HS-27A (cell line): ENCODE data around the gene DPH2.
A peak's percentile ranks its signal among the peaks of the same experiment; 100 is the strongest.

Source experiments
- DNase-seq: peaks from one replicate; pipeline ENCODE4 v3.0.0-alpha.2; 2012; ENCODE audit warnings: low read depth, missing footprints

The DPH2 gene

DNA sequence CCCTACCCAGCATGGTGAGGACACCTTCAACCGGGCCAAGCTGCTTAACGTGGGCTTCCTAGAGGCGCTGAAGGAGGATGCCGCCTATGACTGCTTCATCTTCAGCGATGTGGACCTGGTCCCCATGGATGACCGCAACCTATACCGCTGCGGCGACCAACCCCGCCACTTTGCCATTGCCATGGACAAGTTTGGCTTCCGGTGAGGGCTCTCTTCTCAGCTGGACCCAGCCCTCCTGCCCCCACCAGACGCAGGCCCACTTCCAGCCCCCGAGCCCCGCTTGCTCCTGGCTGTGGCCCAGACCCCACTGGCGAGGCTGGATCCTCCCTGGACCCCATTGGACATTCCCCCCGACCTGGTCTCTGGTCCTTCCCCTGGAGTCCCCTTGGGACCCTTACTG lies 15.0 kb downstream of the DPH2 start:
- DNase-seq = no peak

DNA sequence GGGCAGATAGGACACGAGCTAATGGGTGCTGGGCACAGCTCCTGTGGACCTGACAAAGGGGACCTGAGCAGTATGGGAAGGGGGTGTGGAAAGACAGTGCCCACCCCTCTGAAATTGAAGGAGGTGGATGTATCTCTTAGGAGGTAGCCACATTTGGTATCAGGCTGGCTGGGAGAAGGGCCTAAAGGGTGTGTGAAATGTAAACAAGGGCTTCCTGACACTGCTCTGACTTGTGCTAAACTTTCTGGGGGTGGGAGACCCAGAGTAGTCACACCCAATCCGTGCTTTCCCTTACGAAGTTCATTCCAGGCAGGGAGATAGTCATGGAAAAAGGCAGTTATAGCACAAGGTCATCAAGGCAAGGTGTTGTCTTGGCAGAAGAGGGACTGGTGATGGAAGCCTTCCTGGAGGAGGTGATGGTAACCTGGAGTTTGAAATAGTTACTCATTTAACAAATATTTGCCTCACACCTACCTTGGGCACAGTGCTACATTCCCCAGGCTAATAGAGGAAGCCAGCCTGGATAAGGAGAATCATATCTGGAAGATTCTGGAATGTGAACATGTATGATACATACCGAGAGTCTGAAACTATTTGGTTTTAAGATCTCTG lies 16.3 kb downstream of the DPH2 start:
- no peak for DNase-seq

DNA sequence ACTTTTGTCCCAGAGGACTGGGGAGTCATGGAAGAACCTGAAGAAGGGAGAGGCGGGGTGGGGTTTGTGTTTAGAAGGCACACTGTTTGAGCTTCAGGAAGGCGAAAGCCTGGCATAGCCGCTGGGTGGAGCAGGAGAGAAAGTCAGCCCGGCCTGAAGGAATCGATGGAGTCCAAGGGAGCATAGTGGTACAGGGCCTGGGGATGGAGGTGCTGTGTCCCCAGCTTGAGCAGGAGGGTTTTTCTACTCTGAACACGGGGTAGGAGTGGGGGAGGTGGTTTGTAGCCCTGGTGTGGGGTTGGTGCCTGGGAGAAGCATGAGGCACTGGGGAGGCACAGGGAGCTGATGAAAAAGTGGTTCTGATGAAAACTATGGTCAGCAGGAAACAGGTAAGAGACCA lies 16.9 kb downstream of the DPH2 start:
- no peak for DNase-seq

DNA sequence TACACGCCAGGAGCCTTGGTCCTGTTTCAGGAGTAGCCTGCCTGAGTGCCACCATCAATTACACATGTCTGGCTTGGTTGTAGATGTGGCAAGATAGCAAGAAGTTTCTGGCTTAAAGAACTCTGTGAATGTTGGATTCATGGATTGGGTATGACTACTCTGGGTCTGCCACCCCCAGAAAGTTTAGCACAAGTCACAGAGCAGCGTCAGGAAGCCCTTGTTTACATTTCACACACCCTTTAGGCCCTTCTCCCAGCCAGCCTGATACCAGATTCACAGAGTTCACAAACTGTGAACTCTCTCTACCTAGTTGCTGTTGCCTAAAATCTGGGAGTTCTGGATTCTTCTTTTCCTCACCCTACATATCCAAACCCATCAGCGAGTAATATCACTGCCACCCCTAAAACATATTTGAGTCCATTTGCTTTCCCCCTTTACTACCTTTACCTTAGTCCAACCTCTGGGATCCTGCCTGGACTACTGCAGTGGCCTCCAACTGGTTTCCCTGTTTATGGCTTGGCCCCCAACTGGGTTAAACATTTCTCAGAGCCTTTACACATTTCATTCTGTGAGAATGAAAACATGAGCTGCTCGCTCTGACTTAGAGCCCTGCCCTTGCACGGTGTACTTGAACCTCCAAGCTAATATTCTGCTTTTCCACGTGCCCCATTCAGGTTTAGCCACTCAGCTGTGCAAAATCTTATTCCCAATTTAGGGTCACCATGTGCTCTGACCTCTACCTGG lies 17.5 kb downstream of the DPH2 start:
- DNase-seq = no peak

DNA sequence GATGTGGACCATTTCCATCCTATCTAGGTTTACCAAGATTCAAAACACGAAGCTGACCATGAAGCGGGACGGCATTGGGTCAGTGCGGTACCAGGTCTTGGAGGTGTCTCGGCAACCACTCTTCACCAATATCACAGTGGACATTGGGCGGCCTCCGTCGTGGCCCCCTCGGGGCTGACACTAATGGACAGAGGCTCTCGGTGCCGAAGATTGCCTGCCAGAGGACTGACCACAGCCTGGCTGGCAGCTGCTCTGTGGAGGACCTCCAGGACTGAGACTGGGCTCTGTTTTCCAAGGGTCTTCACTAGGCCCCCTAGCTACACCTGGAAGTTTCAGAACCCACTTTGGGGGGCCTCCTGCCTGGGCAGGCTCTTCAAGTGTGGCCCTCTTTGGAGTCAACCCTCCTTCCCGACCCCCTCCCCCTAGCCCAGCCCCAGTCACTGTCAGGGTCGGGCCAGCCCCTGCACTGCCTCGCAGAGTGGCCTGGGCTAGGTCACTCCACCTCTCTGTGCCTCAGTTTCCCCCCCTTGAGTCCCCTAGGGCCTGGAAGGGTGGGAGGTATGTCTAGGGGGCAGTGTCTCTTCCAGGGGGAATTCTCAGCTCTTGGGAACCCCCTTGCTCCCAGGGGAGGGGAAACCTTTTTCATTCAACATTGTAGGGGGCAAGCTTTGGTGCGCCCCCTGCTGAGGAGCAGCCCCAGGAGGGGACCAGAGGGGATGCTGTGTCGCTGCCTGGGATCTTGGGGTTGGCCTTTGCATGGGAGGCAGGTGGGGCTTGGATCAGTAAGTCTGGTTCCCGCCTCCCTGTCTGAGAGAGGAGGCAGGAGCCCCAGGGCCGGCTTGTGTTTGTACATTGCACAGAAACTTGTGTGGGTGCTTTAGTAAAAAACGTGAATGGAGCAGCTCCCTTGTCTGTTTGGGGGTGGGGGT lies 20.7 kb downstream of the DPH2 start:
- no peak for DNase-seq

DNA sequence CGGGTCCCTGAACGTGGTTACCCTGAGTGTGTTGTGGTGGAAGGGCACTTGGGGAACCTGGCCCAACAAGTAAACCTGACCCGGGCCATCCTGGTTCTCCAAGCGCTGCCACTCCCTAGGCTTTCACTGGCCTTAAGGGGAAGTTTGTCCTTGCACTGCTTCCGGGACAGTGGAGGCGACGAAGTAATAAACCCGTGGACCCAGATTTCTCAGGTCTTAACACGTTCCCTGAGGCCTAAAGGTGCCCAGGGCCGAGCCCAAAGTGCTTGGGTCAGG lies 21.3 kb downstream of the DPH2 start:
- DNase-seq = no peak

DNA sequence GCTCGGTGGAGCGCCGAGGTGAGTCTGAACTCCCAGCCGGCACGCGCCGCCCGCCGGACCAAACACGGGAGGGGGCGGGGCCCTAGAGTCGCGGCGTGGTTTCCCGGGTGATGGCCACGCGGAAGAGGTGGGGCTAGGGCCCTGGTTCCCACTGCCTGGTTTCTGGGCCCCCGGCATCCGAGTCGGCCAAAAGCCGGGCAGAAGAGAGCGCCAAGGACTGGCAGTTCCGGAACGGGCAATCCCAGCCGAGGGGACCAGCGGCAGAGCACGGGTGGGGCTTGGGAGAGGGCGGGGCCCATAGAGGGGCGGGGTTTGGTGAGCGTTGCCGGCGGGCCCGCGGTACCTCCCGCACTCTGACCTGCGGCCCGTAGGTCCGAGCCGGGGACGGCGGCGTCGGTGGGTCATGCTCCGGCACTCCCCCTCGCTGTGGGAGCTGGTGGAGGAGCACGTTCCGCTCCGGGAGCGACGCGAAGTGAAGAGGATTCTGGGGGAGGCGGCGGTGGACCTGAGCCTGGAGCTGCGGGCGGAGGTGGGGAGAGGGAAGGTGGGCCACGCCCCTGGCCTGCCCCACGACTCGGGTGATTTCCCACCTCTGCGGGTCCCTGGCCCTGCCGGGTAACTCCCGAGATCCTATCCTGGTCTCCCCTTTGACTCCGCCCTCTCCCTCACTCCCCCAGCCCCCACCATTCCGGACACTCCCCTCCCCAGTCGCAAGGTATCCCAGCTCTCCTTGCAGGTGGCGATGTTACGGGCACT lies 21.8 kb downstream of the DPH2 start, which contains the start of gene CCDC24:
TSS of gene CCDC24 (plus strand) at position 124 of the 756 bp plus-strand sequence. CDS start at position 404, 280 bp downstream.
- DNase-seq = peak; percentile 78

DNA sequence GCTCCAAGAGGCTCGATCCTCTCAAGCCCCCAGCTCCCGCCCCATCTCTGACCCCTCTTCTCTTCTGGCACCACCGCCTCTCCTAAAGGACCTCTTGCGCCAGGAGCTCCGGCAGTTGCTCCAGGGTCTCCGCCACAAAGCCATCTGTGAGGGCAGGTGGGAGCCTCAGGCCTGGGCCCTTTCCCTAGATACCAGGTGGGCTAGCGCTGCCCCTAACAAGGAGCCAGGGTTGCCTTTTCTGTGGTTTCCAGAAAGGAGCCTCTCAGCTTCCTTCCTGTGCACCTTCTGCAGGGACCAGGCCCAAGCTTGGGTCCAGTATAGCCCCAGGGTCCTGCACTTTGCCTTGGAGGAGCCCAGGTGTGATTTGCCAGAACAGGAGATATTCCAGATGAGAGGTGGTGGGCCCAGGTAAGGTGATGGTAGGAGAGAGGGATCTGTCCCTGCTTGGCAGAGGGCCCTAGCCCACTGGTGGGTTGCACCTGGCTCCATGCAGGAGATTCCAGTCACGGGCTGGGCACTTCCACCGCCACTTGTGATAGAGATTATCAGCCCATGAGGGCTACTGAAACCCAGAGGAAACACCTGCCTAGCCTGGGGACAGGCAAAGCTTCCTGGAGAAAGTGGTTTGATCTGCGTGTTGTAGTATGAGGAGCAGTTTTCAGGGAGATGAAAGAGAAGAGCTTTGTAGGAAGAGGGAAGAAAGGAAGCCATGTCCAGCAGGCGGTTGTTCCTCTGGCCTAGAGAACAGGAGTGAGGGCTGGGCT lies 22.6 kb downstream of the DPH2 start:
- DNase-seq = no peak

DNA sequence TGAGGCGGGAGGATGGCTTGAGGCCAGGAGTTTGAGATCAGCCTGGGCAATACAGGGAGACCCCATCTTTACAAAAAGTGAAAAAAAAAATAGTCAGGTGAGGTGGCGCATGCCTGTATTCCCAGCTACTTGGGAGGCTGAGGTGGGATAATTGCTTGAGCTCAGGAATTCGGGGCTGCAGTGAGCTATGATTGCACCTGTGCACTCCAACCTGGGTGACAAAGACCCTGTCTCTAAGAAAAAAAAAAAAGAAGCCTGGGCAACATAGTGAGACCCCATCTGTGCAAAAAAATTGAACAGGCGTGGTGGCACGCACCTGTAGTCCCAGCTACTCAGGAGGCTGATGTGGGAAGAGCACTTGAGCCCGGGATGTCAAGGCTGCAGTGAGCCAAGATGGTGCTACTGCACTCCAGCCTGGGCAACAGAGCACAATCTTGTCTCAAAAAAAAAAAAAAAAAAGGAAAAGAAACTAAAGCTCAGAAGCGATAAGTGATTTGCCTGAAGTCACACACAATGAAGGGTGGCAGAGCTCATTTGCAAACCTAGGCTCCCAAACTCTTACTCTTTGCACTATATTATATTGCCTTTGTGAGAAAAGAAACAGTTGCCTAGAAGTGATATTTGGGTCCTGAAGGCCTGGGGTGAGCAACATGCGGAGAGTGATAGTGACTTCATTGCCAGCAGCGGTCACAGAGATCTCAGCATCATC lies 23.6 kb downstream of the DPH2 start:
- no peak for DNase-seq

DNA sequence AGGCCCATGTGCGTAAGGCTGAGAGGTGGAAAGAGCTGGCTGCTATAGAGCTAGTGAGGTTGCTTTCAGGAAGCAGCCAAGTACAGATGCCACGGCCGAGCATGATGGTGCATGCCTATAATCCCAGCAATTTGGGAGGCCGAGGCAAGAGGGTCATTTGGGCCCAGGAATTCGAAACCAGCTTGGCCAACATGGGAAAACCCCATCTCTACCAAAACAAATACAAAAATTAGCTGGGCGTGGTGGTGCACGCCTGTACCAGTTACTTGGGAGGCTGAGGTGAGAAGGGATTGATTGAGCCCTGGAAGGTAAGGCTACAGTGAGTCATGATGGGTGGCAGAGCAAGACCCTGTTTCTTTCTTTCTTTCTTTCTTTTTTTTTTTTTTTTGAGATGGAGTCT lies 24.3 kb downstream of the DPH2 start:
- DNase-seq = no peak

DNA sequence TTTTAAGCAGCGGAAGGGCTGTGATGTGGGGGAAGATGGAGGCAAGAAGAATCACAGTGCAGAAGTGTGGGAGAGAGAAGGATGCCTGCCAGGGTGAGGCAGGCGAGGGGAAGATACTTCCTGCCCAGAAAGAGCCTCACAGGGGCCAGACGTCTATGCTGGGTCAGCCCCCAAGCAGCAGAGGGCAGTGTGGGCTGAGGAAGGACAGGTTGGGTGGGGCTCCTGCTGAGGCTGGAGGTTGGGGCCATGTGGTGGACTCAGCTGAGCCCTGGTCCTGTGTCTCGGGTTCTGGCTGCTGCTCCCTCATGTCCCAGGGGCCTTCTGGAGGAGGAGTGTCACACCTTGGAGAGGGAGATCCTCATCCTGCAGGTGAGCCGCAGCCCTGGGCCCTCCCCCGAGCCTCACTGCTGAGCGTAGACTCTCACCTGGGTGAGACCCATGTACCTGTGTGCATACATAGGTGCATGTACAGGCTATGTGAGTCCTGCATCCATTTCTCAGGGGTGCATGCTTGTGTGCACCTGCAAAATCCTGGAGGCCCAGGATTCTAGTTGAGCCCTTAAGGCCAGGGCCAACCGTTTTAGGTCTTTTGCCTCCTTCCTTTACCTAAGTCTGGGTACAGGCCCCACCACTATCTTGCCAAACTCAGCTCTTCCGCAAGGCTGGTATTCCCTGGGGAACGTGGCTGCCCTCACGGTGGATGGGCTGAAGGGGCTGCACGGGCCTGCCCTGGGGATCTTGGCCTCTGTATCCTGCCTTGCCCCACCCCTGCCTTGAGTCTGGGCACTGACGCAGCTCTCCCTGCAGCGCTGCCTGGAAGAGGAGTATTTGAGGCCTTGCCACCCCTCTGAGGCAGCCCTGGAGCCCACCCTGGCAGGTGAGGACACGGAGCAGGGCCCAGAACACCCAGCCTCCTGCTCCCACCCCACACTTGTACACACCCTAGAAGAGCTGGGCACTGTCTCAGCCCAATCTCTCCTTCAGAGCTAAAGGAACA lies 25.3 kb downstream of the DPH2 start:
- DNase-seq = no peak

DNA sequence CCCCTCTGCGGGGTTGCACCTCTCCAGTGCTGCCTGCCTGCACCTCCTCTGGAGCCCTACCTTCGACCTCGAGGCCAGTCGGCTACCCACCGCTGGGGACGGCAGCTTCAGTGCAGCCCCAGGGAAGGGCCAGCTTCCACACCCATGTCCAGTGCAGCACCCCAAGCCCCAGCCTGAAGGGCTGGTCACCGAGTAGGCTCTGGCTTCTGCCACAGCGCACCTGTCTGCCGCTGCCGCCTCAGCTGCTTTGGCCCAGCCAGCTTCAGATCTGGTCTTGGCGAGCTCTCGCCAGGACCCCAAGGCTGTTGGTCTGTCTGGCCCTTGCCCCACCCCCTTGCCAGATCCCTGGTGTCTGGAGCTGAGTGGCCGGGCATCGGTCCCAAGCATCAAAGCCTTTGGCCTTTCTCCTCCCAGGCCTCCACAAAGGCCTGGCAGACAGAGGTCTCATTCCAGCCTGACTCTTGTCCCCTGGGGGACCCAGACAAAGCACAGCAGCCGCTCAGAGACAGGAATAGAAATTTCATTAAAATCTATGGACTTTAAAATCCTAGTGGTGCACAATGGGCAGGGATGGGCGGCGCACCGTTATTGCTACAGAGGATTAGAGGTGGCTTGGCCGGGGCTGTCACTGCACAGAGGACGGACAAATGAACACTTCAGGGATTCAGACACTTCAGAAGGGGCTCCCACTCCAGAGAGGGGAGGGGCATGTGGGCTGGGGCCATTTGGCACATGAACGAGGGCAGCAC lies 26.3 kb downstream of the DPH2 start:
- no peak for DNase-seq

DNA sequence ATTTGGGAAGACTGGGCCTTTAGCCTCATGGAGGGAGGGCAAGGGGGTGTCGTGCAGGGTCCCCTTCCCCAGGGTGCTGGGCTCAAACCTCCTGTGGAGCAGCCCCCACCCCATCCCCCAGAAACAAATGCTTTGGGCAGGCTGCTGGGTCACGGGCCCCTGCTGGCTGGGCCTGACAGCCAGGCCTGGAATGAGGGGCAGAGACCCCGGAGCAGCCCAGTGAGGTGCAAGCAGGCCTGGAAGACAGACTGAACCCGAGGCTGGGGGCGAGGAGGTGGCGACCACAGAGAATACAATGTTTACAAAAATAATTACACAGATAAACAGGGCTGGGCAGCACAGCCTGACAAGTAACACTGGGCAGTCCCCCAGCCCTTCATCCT lies 26.9 kb downstream of the DPH2 start:
- DNase-seq = no peak

DNA sequence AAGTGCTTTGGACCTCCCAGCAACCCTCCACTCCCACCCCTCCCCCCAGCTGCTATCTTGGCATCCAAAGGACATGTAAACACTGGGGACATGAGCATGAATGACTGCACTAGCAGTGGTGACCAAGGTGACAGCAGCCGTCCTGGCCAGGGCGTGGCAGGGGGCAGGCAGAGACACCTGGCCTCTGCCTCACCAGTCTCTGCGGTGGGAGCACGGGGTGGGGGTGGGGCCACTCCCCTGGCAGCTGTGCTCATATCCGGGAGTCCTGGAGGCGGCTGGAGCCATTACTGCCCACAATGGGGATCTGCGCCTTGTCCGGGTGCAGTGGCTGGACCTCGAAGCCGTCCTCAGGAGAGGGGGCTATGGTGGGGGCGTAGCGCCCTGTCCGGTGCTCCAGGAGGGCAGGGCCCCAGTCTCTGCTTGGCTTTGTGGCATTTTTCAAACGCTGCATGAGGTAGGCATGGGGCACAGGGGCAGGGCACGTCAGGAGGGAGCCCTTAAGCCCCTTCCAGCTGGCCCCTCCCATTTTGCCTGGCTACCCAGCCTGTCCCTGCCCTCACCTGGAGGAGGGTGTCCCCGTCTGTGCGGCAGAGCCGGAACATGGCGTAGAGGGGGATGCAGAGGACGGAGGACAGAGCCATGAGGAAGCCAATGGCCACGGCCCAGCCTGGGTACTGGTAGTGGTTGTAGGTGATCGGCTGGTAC lies 27.6 kb downstream of the DPH2 start:
- no peak for DNase-seq

DNA sequence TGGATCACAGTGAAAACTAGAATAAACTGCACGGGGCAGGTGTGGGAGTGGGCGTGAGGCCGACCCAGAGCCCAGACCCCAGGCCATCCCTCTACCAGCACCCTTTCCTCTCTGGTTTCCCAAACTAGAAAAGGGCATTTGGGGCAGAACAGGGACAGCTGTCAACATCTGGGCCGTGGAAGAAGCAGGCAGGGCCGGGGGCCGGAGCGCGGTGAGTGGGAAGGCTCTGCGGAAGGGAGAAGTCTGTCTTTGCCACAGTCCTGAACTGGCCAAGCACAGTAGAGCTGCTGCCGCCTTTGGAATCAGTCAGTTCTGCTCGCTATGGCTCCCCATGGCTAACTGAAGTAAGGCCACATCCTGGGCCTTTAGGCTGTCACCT lies 28.2 kb downstream of the DPH2 start:
- no peak for DNase-seq

DNA sequence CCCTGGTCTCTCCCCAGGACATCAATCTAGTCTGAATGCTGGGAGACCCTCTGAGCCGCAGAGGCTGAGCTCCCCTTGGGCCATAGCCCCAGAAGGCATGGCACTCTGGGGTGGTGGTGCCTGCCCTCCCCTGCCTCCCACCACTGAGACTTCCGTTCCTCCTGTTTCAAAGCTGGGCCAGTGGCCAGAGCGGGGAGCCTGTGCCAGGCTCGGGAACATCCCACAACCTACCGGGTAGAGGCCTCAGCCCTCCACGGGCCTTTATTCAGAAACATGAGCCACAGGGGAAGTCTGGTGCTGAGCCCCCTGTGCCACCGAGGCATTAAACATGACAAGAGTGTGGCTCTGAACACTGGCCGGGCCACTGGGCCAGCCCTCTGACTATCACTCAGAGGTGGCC lies 29.6 kb downstream of the DPH2 start:
- DNase-seq = no peak

DNA sequence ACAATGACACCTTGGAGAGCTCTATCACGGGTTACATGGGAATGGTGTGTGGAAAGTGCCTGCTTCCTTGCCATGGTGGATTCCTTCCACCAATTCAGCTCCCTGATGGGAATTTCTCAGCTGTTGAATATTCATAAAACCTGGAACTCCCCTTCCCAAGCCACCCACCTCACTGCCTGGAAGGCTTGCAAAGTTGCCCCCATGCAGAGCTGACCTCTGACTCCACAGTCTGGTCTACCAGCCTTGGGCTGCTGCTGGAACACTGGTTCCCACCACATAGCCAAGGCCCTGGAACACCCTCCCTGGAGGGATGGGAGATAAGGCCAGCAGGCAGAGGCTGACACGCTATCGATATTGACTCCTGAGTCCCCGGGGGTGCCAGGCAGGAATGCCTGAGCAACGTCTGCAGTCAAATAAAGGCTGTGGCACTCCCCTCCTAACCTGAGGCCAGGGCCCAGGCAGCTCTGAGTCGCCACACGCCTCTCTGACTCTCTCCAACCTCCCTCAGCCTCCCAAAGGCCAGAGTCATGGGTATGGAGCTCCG lies 30.4 kb downstream of the DPH2 start:
- DNase-seq = no peak

DNA sequence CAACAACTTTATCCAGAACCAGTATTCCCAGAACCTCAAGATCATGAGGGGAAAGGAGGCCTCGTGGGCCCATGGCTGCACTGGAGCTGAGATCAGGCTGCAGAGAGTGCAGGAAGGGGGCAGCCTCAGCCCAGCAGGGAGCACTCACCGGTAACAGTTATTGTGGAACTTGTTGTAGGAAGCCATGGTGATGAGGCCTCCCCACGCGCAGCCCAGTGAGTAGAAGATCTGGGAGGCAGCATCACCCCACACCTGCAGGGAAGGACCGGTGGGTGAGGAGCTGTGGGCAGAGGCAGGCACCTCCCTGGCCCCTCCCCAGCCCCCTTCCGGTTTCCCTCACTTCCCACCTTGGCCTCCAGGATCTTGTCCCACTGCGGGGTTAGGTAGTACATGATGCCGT lies 32.4 kb downstream of the DPH2 start:
- no peak for DNase-seq
